Measurements from ENCODE around the gene MAPK8IP1. TPM values are rescaled to one million over a fixed set of nuclear protein-coding genes. Genes with fewer than 3 reads are reported as not detected.
"Not testable (repeated sequence)": the region's sequence is repeated elsewhere in the genome, so short reads cannot be mapped to it uniquely, and the experiment has no call there.

Gene MAPK8IP1
- total and polyA plus RNA-seq, 2 experiments from 2014 or later = 7.4 to 12.6 TPM

DNA sequence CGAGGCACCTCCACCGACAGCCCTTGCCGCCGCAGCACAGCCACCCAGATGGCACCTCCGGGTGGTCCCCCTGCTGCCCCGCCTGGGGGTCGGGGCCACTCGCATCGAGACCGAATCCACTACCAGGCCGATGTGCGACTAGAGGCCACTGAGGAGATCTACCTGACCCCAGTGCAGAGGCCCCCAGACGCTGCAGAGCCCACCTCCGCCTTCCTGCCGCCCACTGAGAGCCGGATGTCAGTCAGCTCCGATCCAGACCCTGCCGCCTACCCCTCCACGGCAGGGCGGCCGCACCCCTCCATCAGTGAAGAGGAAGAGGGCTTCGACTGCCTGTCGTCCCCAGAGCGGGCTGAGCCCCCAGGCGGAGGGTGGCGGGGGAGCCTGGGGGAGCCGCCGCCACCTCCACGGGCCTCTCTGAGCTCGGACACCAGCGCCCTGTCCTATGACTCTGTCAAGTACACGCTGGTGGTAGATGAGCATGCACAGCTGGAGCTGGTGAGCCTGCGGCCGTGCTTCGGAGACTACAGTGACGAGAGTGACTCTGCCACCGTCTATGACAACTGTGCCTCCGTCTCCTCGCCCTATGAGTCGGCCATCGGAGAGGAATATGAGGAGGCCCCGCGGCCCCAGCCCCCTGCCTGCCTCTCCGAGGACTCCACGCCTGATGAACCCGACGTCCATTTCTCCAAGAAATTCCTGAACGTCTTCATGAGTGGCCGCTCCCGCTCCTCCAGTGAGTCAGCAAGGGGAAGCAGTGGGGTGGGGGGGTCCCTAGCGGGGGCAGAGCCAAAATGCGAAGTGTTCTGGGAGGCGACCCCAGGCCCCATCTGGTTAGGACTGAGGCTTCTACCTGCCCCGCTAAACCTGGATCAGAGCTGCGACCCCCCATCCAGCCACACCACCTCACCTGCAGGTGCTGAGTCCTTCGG lies 17.3 kb downstream of the MAPK8IP1 start:
- Histone ChIP-seq H3K4me3 (no peak overlapping the region), H3K36me3 (no peaks in the 10 kb centered on the region), H3K9me3 (ENCODE audit: low read depth) (no peaks in the 10 kb centered on the region), H3K4me1 (ENCODE audit: low read depth) (peaks cover 5% of the 10 kb centered on the region), H3K27me3 (peaks cover 11% of the 10 kb centered on the region), H3K27ac (no peak overlapping the region)
- TF ChIP-seq, protein P1, sequence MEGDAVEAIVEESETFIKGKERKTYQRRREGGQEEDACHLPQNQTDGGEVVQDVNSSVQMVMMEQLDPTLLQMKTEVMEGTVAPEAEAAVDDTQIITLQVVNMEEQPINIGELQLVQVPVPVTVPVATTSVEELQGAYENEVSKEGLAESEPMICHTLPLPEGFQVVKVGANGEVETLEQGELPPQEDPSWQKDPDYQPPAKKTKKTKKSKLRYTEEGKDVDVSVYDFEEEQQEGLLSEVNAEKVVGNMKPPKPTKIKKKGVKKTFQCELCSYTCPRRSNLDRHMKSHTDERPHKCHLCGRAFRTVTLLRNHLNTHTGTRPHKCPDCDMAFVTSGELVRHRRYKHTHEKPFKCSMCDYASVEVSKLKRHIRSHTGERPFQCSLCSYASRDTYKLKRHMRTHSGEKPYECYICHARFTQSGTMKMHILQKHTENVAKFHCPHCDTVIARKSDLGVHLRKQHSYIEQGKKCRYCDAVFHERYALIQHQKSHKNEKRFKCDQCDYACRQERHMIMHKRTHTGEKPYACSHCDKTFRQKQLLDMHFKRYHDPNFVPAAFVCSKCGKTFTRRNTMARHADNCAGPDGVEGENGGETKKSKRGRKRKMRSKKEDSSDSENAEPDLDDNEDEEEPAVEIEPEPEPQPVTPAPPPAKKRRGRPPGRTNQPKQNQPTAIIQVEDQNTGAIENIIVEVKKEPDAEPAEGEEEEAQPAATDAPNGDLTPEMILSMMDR (IDR thresholded peaks at IDR 0.05; ENCODE audit: low read depth, low read length) = no peak
- DNase-seq (ENCODE audit: low read depth in 1 of 2, low spot score in 1 of 2) = no peak

- Histone ChIP-seq H3K4me3 (no peak overlapping the region), H3K36me3 (no peaks in the 10 kb centered on the region), H3K4me1 (ENCODE audit: low read depth) (peaks cover 5% of the 10 kb centered on the region), H3K27ac (no peak overlapping the region), H3K9me3 (ENCODE audit: low read depth) (no peaks in the 10 kb centered on the region), H3K27me3 (peaks cover 11% of the 10 kb centered on the region)
- no peak for DNase-seq (ENCODE audit: low read depth in 1 of 2, low spot score in 1 of 2)
- TF ChIP-seq, protein P1 (IDR thresholded peaks at IDR 0.05; ENCODE audit: low read depth, low read length) = no peak
Observed at GRCh38 chr11:45904309-45904915, 19.0 kb downstream of the MAPK8IP1 start.

DNA sequence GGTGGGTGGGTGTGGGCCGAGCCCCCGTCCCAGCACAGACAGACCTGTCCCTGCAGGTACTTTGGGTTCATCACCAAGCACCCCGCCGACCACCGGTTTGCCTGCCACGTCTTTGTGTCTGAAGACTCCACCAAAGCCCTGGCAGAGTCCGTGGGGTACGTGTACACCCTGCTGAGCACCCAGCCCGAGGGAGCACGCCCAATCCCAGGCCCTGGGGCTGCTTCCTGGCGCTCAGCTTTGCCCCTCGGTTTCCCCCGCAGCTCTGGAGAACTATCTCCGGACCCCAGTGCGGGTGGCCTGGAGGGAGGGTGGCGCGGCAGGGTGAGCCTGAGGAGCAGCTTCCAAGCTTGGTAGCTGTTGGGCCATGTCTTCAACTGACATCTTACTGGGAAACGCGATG lies 19.6 kb downstream of the MAPK8IP1 start:
- H3K4me3 ChIP-seq = no peak overlapping the region
- no peak for DNase-seq (ENCODE audit: low read depth in 1 of 2, low spot score in 1 of 2)
- no peaks in the 10 kb centered on the region for H3K36me3 ChIP-seq
- H3K4me1 ChIP-seq (ENCODE audit: low read depth) = peaks cover 5% of the 10 kb centered on the region
- H3K9me3 ChIP-seq (ENCODE audit: low read depth) = no peaks in the 10 kb centered on the region
- peaks cover 11% of the 10 kb centered on the region for H3K27me3 ChIP-seq
- no peak overlapping the region for H3K27ac ChIP-seq
- TF ChIP-seq, protein P1 (IDR thresholded peaks at IDR 0.05; ENCODE audit: low read depth, low read length) = no peak

GRCh38 chr11:45905576-45905975 lies 20.1 kb downstream of the MAPK8IP1 start:
- not testable (repeated sequence) for DNase-seq (ENCODE audit: low read depth in 1 of 2, low spot score in 1 of 2); H3K4me3 ChIP-seq; H3K9me3 ChIP-seq (ENCODE audit: low read depth); H3K27ac ChIP-seq; H3K4me1 ChIP-seq (ENCODE audit: low read depth); H3K36me3 ChIP-seq
- peaks cover 11% of the 10 kb centered on the region for H3K27me3 ChIP-seq

DNA sequence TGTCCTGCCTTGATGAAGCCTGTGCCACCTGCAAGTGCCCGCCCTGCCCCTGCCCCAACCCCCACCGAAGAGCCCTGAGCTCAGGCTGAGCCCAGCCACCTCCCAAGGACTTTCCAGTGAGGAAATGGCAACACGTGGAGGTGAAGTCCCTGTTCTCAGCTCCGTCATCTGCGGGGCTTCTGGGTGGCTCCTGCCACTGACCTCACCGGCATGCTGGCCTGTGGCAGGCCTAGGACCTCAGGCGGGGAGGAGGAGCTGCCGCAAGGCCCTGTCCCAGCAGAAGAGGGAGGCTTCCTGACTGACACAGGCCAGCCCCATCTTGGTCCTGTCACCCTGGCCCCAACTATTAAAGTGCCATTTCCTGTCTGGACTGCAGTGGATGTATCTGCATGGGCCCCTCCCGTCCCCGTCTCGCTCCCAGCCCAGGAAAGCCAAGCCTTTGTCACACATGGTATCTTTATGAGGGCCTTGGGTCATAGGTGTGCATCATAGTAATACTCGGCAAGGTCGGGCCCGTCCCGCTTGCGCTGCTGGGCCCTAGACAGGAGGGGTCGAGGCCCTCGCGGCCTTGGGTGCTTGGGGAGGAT lies 20.7 kb downstream of the MAPK8IP1 start:
- TF ChIP-seq, protein P1 (IDR thresholded peaks at IDR 0.05; ENCODE audit: low read depth, low read length) = no peak
- Histone ChIP-seq H3K9me3 (ENCODE audit: low read depth) (no peaks in the 10 kb centered on the region), H3K4me1 (ENCODE audit: low read depth) (no peaks in the 10 kb centered on the region), H3K4me3 (no peak overlapping the region), H3K36me3 (peaks cover under 1% of the 10 kb centered on the region), H3K27me3 (peaks cover 5% of the 10 kb centered on the region), H3K27ac (no peak overlapping the region)
- DNase-seq (ENCODE audit: low read depth in 1 of 2, low spot score in 1 of 2) = no peak
